ENCODE measurements around the gene CYFIP1.

The CYFIP1 gene

GRCh38 chr15:22839046-22839695 is 141.0 kb downstream of the CYFIP1 start (continued):
- TF ChIP-seq ZNF426 (tag by site-specific recombination; IDR thresholded peaks at IDR 0.05) = no peak

GRCh38 chr15:22838292-22839042 is 141.7 kb downstream of the CYFIP1 start, which contains the start of gene NIPA2:
Gene NIPA2 (plus strand): TSS chr15:22838666. CDS start chr15:22851732, 13,066 bp downstream.
- POLR2A ChIA-PET = interaction anchor here (0.8 to 1.5 kb wide), 5 partner anchors 12 to 142 kb away, joined by 3 to 6 read pairs (median 3); partner anchors contain the start of gene CYFIP1
- Histone ChIP-seq H3K36me3 (ENCODE audit: control insufficient read depth in 2 of 2, insufficient read depth in 1 of 2, low read length in 2 of 2) (peaks cover 0 to 13% of the 10 kb centered on the region in 2 experiments; a peak in 2 of 3 replicates), H3K27ac (ENCODE audit: extremely low read depth, low read depth, low read length) (peak within 1 kb of the TSS; percentile 88), H3K4me1 (ENCODE audit: control insufficient read depth, insufficient read depth, low read length) (peaks cover 3% of the 10 kb centered on the region), H3K9me3 (ENCODE audit: control insufficient read depth, insufficient read depth, low read depth, low read length) (no peaks in the 10 kb centered on the region), H3K4me3 (ENCODE audit: low read depth, low read length) (peak within 1 kb of the TSS; percentile 90)
- CTCF ChIA-PET = interaction anchor here (1.4 kb wide), 1 partner anchor 12 kb away, joined by 4 read pairs; no protein-coding TSS in a partner anchor
- TF ChIP-seq ZNF555 (tag by site-specific recombination; conservative IDR thresholded peaks at IDR 0.05) (no peak), ZNF792 (tag by site-specific recombination; IDR thresholded peaks at IDR 0.05) (no peak), ZNF510 (tag by site-specific recombination; IDR thresholded peaks at IDR 0.05; ENCODE audit: insufficient replicate concordance) (no peak), ZNF112 (tag by site-specific recombination; IDR thresholded peaks at IDR 0.05) (no peak), KLF8 (tag by site-specific recombination; IDR thresholded peaks at IDR 0.05) (peak; percentile 49; the same call in 1 of the 2 replicates), ZBTB17 (tag by site-specific recombination; IDR thresholded peaks at IDR 0.05) (peak; percentile 83), RBAK (tag by site-specific recombination; IDR thresholded peaks at IDR 0.05) (no peak), ZBTB7A (tag by site-specific recombination; IDR thresholded peaks at IDR 0.05; ENCODE audit: low read depth) (no peak), SETDB1 (IDR thresholded peaks at IDR 0.05; ENCODE audit: insufficient read length, low read length) (no peak), ZBTB20 (tag by site-specific recombination; IDR thresholded peaks at IDR 0.05) (peak; percentile 59; the same call in 1 of the 2 replicates), ZNF626 (tag by site-specific recombination; IDR thresholded peaks at IDR 0.05) (no peak), ZNF530 (tag by site-specific recombination; IDR thresholded peaks at IDR 0.05; ENCODE audit: low read depth) (no peak), ZNF777 (tag by site-specific recombination; IDR thresholded peaks at IDR 0.05; ENCODE audit: borderline replicate concordance) (no peak), ZNF514 (tag by site-specific recombination; IDR thresholded peaks at IDR 0.05) (no peak), ZSCAN18 (tag by site-specific recombination; IDR thresholded peaks at IDR 0.05) (no peak), ZNF48 (tag by site-specific recombination; IDR thresholded peaks at IDR 0.05) (no peak), ZNF155 (tag by site-specific recombination; IDR thresholded peaks at IDR 0.05) (no peak), ZNF274 (IDR thresholded peaks at IDR 0.05; ENCODE audit: low read length) (no peak), ZNF274 (tag by site-specific recombination; IDR thresholded peaks at IDR 0.05; ENCODE audit: borderline replicate concordance) (no peak), SCRT2 (tag by site-specific recombination; IDR thresholded peaks at IDR 0.05) (no peak), EGR2 (tag by site-specific recombination; IDR thresholded peaks at IDR 0.05; ENCODE audit: low read depth) (peak; percentile 18), ZNF416 (tag by site-specific recombination; IDR thresholded peaks at IDR 0.05) (no peak), REPIN1 (tag by site-specific recombination; IDR thresholded peaks at IDR 0.05; ENCODE audit: low read depth) (no peak), ZBTB10 (tag by site-specific recombination; IDR thresholded peaks at IDR 0.05) (no peak), ZNF423 (tag by site-specific recombination; IDR thresholded peaks at IDR 0.05) (no peak), ZNF10 (tag by site-specific recombination; IDR thresholded peaks at IDR 0.05) (peak; percentile 65), YY2 (tag by site-specific recombination; IDR thresholded peaks at IDR 0.05) (no peak), ZNF184 (tag by site-specific recombination; IDR thresholded peaks at IDR 0.05) (no peak), ZSCAN5A (tag by site-specific recombination; IDR thresholded peaks at IDR 0.05) (no peak), IKZF3 (tag by site-specific recombination; IDR thresholded peaks at IDR 0.05) (no peak; the same call in 1 of the 2 replicates)

Measured in HEK293 (cell line).